Psoas muscle (tissue), 8 donors: Measurements from ENCODE around the gene NOX5. TPM values are rescaled to one million over a fixed set of nuclear protein-coding genes. Genes with fewer than 3 reads are reported as not detected.

Experiments
- ATAC-seq, 4 donors: fragments of 200-7000 bp; cut with Tn5 transposase; one replicate each; pipeline ENCODE4 v1.9.1; 2020; ENCODE audit warnings: moderate library complexity in 3 of 4, mild to moderate bottlenecking in 2 of 4
- DNase-seq, 2 donors: peaks; one replicate each; pipeline ENCODE4 v3.0.0-alpha.2; 2020
- H3K27ac ChIP-seq: fragments of 200-600 bp; one replicate; pipeline ENCODE4 v1.8.0; 2022
- H3K27me3 ChIP-seq, 3 donors: fragments of 200-600 bp in 1 of 3; one replicate each; pipeline versions ENCODE4 v1.6.1 to v1.8.0; 2013 to 2022; ENCODE audit warnings: low read length in 2 of 3, mild to moderate bottlenecking in 2 of 3, moderate library complexity in 1 of 3; ENCODE audit not compliant: insufficient read depth in 3 of 3
- H3K36me3 ChIP-seq, 2 donors: fragments of 200-600 bp in 1 of 2; one replicate each; pipeline versions ENCODE4 v1.6.1 to v1.8.0; 2013 to 2022; ENCODE audit warnings: low read depth in 1 of 2, mild to moderate bottlenecking in 1 of 2, moderate library complexity in 1 of 2; ENCODE audit not compliant: insufficient read depth in 1 of 2
- H3K4me1 ChIP-seq: fragments of 200-600 bp; one replicate; pipeline ENCODE4 v1.8.0; 2022
- H3K4me3 ChIP-seq: fragments of 200-600 bp; one replicate; pipeline ENCODE4 v1.8.0; 2022; ENCODE audit warnings: mild to moderate bottlenecking
- H3K9me3 ChIP-seq: fragments of 200-600 bp; one replicate; pipeline ENCODE4 v1.8.0; 2022
- WGBS, 3 donors: extraction: QIAGEN DNeasy Blood & Tissue Kit; methylation state at CpG; one replicate each; pipeline versions ENCODE4 v1.1.6 to v1.1.7; 2013; 5-methylcytosine and 5-hydroxymethylcytosine counted together
- intact Hi-C, 2 donors: fragments of 100-400 bp; cut with DNase I; formaldehyde crosslinking; loops; one replicate each; pipeline versions ENCODE4 v1.11.0 to v1.14.2; 2022
- polyA plus RNA-seq, 3 donors: library from polyadenylated mRNA; stranded (reverse); fragments of 200-250 nt; gene quantifications; one replicate each; pipeline ENCODE4 v1.2.3, GENCODE V29; 2013
- total RNA-seq, 4 donors: library from RNA; stranded (reverse); fragmentation: NEBNext Ultra II Directional in 2 of 4; extraction: Animal tissue kit (Norgen Biotek cat#: 25700) in 2 of 4; gene quantifications; one replicate each; pipeline versions ENCODE4 v1.2.1 to v1.2.4, GENCODE V29; 2021 to 2023
- TF ChIP-seq, protein P1 (sequence below): fragments of 200-600 bp; IDR thresholded peaks from one replicate; pipeline ENCODE4 v1.8.0; 2022; ENCODE audit warnings: antibody characterized with exemption
- donor health status: healthy with polysubstance abuse.
- donor health status: DM: no; HTN: no; CAD: no; lungs with moderate emphysema.
- donor health status: Bipolar disorder and iron deficiency.
- donor health status: healthy.
- donor health status: DM: yes; HTN: yes; CAD: no.
- donor health status: DM: no; HTN: no; CAD: no.
- donor health status: DM: no; HTN: no; CAD: no.
- donor health status: DM: yes; HTN: yes; CAD: no.

The NOX5 gene
- total and polyA plus RNA-seq, 7 donors: 0.03 to 0.13 (median 0.04) TPM; not detected in 3

DNA sequence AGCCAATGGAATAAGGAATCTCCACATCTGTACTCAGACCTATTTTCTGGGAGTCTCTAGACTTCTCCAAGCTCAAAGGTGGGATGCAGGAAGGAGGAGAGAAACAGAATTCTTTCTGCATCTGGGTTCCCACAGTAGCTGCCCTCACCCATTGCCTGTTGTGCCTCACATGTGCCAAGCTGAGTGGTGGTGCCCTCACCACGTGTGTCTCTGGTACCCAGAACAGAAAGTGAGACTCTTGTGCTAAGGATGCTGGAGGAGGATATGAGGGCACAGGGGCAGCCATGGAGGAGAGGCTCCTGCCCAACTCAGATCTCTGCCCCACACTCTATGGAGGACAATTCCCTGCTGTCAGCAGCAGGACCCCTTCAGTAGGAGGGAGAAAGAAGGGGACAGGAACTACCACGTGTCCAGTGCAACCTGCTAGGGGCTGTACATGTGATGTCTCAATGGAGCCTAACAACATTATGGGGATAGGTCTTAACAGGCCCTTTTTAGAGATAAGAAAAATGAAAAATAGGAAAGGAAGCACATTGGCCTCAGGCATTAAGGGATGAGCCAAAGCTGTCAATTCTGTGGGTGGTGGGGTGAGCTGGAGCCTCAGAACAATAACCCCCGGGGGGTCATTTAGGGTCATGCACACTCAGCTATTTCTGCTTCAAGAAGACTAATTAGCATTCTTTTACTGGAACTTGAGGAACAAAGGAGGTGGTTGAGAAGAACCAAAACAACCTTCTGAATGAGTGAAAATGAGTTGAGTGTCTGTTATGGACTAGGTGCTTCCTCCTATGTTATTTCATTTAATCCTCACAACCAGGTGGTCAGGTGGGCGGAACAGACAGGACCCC lies 16.3 kb upstream of the NOX5 start:
- H3K4me3 ChIP-seq: no peak overlapping the region
- intact Hi-C loops: no loop called here
- no peak for DNase-seq
- no peak overlapping the region for H3K27ac ChIP-seq
- TF ChIP-seq, protein P1, sequence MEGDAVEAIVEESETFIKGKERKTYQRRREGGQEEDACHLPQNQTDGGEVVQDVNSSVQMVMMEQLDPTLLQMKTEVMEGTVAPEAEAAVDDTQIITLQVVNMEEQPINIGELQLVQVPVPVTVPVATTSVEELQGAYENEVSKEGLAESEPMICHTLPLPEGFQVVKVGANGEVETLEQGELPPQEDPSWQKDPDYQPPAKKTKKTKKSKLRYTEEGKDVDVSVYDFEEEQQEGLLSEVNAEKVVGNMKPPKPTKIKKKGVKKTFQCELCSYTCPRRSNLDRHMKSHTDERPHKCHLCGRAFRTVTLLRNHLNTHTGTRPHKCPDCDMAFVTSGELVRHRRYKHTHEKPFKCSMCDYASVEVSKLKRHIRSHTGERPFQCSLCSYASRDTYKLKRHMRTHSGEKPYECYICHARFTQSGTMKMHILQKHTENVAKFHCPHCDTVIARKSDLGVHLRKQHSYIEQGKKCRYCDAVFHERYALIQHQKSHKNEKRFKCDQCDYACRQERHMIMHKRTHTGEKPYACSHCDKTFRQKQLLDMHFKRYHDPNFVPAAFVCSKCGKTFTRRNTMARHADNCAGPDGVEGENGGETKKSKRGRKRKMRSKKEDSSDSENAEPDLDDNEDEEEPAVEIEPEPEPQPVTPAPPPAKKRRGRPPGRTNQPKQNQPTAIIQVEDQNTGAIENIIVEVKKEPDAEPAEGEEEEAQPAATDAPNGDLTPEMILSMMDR: no peak
- no peaks in the 10 kb centered on the region for H3K36me3 ChIP-seq
- no peaks in the 10 kb centered on the region for H3K9me3 ChIP-seq
- no peak for ATAC-seq
- 82 to 86% (median 82%) methylated on average over 4 of the region's 4 CpGs for WGBS, 3 donors
- H3K27me3 ChIP-seq: no peaks in the 10 kb centered on the region
- peaks cover 6% of the 10 kb centered on the region for H3K4me1 ChIP-seq

DNA sequence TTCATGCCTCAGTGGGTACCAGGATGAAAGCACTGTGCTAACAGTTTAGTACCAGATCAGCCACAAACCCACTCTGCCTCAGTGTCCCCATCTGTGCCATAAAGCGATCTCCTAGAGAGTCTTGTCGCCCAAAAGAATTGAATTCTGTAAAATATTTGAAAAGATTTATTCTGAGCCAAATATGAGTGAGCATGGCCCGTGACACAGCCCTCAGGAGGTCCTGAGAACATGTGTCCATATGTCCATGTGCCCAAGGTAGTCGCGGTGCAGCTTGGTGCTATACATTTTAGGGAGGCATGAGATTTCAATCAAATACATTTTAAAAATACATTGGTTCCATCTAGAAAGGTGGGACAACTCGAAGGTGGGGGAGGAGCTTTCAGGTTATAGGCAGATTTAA lies 15.4 kb upstream of the NOX5 start:
- H3K27me3 ChIP-seq: no peaks in the 10 kb centered on the region
- H3K27ac ChIP-seq: no peak overlapping the region
- TF ChIP-seq, protein P1: no peak
- 91 to 95% (median 91%) methylated on average over 6 of the region's 6 CpGs for WGBS, 3 donors
- no peak overlapping the region for H3K4me3 ChIP-seq
- ATAC-seq (no peak), DNase-seq (no peak)
- H3K9me3 ChIP-seq: no peaks in the 10 kb centered on the region
- H3K4me1 ChIP-seq: peaks cover 6% of the 10 kb centered on the region
- no peaks in the 10 kb centered on the region for H3K36me3 ChIP-seq
- intact Hi-C loops: no loop called here

DNA sequence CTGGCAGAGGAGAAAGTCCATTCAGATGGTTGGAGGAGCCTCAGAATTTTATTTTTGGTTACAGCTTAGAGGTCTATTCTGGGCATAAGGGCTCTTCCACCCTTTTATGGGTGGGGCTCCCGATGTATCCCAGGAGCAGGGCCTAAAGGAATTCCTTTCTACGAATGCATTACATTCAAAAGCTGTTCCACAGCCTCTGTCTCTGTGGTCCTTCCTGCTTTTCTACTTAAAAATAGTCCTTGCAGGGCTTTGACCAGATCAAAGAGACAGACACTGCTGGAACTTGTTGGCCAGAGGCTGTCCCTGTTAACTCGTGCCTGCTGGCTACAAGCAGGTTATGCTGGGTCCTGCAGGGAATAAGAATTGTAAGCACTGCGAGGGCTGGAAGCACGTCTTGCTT lies 14.4 kb upstream of the NOX5 start:
- Histone ChIP-seq H3K27me3 (no peaks in the 10 kb centered on the region), H3K27ac (no peak overlapping the region), H3K9me3 (no peaks in the 10 kb centered on the region), H3K36me3 (no peaks in the 10 kb centered on the region), H3K4me3 (no peak overlapping the region), H3K4me1 (peaks cover 6% of the 10 kb centered on the region)
- ATAC-seq (peak in 2 of 4 donors; percentile 53 to 56), DNase-seq (no peak)
- TF ChIP-seq, protein P1: no peak
- intact Hi-C loops: no loop called here
- WGBS, 3 donors: 17 to 28% (median 20%) methylated on average over 5 of the region's 5 CpGs

DNA sequence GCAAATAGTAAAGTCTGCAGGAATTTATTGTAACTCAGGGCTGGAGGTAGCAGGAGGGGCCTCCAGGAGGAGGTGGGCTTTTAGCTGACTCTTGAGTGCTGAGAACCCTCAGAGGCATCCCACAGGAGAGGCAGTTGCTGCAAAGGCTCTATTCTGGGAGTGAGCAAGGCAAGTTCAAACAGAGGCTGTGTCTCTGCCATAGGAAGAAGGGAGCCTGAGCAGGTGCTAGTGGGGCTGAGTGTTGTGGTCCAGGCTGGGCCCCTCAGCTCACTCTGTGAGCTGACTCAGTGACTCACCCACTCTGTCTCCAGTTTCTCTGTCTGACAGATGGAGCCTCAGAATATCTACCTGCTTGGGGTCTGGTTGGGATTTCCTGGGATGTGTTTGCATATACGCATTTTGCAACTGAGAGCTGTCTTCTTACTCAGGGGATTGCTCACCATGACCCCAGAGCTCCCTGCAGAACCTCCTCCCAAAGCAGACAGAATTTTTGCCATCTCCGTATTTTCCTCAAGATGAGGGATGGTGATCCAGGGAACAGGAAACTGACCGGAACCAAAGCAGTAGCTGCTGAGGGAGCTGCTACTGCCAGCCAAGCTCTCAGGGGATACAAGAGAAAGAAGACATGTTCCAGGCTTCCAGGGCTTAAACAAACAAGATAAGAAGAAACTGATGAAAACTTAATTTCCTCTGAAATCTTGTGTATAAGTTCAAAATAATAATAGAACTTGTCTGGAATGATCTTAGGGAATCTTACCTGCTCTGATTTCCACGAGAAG lies 13.6 kb upstream of the NOX5 start:
- TF ChIP-seq, protein P1: no peak
- Histone ChIP-seq H3K4me3 (no peak overlapping the region), H3K36me3 (no peaks in the 10 kb centered on the region), H3K4me1 (peaks cover 6% of the 10 kb centered on the region), H3K9me3 (no peaks in the 10 kb centered on the region), H3K27ac (no peak overlapping the region), H3K27me3 (no peaks in the 10 kb centered on the region)
- DNase-seq (no peak), ATAC-seq (no peak)
- WGBS, 3 donors: 62 to 68% (median 64%) methylated on average over 4 of the region's 4 CpGs
- intact Hi-C loops: no loop called here
